GM12892 (cell line): ENCODE measurements around the gene DCDC2.
"Not testable (repeated sequence)": the region's sequence is repeated elsewhere in the genome, so short reads cannot be mapped to it uniquely, and the experiment has no call there.

Experiments used
- POLR2A ChIP-seq: IDR thresholded peaks from 2 replicates; pipeline ENCODE4 v1.6.1; 2011; ENCODE audit warnings: low read depth, low read length, control low read depth
- POLR2AphosphoS5 ChIP-seq: IDR thresholded peaks from 2 replicates; pipeline ENCODE4 v1.6.1; 2011; ENCODE audit warnings: low read depth, low read length, control low read depth

GRCh38 chr6:24322446-24322845, 35.4 kb downstream of the DCDC2 start:
- TF ChIP-seq POLR2A, POLR2AphosphoS5: not testable (repeated sequence)
